Sigmoid colon (tissue), 7 donors: ENCODE results near the gene SUSD2. TPM values are rescaled to one million over a fixed set of nuclear protein-coding genes. Genes with fewer than 3 reads are reported as not detected.

Experiments
- DNase-seq: peaks from one replicate; pipeline ENCODE4 v3.0.0-alpha.2; 2019
- H3K27ac ChIP-seq, 4 donors: fragments of 200-600 bp; sonication (generic); one replicate each; pipeline ENCODE4 v1.5.1; 2016 to 2019; ENCODE audit warnings: mild to moderate bottlenecking in 1 of 4
- H3K27me3 ChIP-seq, 3 donors: fragments of 200-600 bp; sonication (generic); one replicate each; pipeline ENCODE4 v1.5.1; 2019; ENCODE audit warnings: mild to moderate bottlenecking in 1 of 3
- H3K36me3 ChIP-seq, 4 donors: fragments of 200-600 bp; sonication (generic); one replicate each; pipeline ENCODE4 v1.5.1; 2016 to 2019
- H3K4me1 ChIP-seq, 4 donors: fragments of 200-600 bp; sonication (generic); one replicate each; pipeline ENCODE4 v1.5.1; 2017 to 2019
- H3K4me3 ChIP-seq, 4 donors: fragments of 200-600 bp; sonication (generic); one replicate each; pipeline ENCODE4 v1.5.1; 2017 to 2019; ENCODE audit warnings: mild to moderate bottlenecking in 2 of 4, moderate library complexity in 1 of 4
- H3K9me3 ChIP-seq, 4 donors: fragments of 200-600 bp in 3 of 4; sonication (generic) in 3 of 4; one replicate each; pipeline versions ENCODE4 v1.5.1 to v1.6.1; 2013 to 2019
- EP300 ChIP-seq, 4 donors: sonication (generic); formaldehyde crosslinking; IDR thresholded peaks; one replicate each; pipeline ENCODE4 v1.6.1; 2017; ENCODE audit warnings: antibody characterized with exemption in 4 of 4
- POLR2A ChIP-seq, 2 donors: fragments of 450-650 bp; IDR thresholded peaks; one replicate each; pipeline ENCODE4 v1.6.1; 2016; ENCODE audit warnings: antibody characterized with exemption in 2 of 2, mild to moderate bottlenecking in 2 of 2, moderate library complexity in 2 of 2
- POLR2AphosphoS5 ChIP-seq, 4 donors: sonication (generic); formaldehyde crosslinking; IDR thresholded peaks; one replicate each; pipeline ENCODE4 v1.6.1; 2017; ENCODE audit warnings: antibody characterized with exemption in 4 of 4
- WGBS, 2 donors: extraction: QIAGEN DNeasy Blood & Tissue Kit; methylation state at CpG; one replicate each; pipeline ENCODE4 v1.1.7; 2013; 5-methylcytosine and 5-hydroxymethylcytosine counted together
- intact Hi-C: fragments of 100-400 bp; cut with DNase I; formaldehyde crosslinking; loops from one replicate; pipeline ENCODE4 v1.15.1; 2023
- polyA plus RNA-seq, 3 donors: library from polyadenylated mRNA; stranded (reverse); fragments of 200-250 nt; gene quantifications; one replicate each; pipeline ENCODE4 v1.2.3, GENCODE V29; 2013
- total RNA-seq, 4 donors: library from RNA; depleted of rRNA; stranded (reverse); fragments of >200 nt; gene quantifications; one replicate each; pipeline ENCODE4 v1.1.0, GENCODE V29; 2016
- TF ChIP-seq, protein P1 (sequence below), 4 experiments: fragments of 450-650 bp in 3 of 4; fragments of 200-600 bp in 1 of 4; IDR thresholded peaks; one replicate each; pipeline ENCODE4 v1.5.1; 2016 to 2019; ENCODE audit warnings: antibody characterized with exemption in 4 of 4, mild to moderate bottlenecking in 3 of 4, moderate library complexity in 2 of 4
- donor health status: healthy with polysubstance abuse.
- donor health status: Bipolar disorder and iron deficiency.
- donor health status: healthy.

SUSD2 gene
- total and polyA plus RNA-seq, 7 donors: 1.2 to 8.6 (median 3.0) TPM; not detected in 2

DNA sequence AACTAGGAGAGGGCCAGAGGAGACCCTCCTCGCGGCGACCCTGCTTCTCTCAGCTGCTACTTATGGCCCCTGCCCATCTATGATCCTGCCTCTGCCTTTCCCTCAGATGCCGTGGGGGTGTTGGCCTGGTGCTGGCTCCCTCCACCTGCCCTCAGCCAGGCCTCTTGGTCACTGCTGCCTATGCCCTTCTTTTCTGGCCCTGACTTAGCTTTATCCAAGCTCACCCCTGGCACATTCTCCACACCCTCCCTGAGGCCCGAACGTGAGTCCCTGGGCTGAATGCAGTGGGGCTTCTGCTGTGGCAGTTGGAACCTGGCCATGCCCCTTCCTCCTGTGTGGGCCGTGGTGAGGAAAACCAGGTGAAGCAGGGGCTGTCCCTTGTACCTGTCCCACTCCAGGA is 19.8 kb upstream of the SUSD2 start:
- intact Hi-C loops: loop anchor here (5.0 kb wide), 1 partner anchor 149 kb away; the partner anchor contains the start of gene CABIN1
- H3K27me3 ChIP-seq: no peaks in the 10 kb centered on the region
- peaks cover 0 to 82% (median 73%) of the 10 kb centered on the region in 4 donors for H3K4me1 ChIP-seq
- H3K4me3 ChIP-seq: no peak overlapping the region
- peaks cover 4 to 22% (median 9%) of the 10 kb centered on the region in 4 donors for H3K36me3 ChIP-seq
- WGBS, 2 donors: 93 to 94% methylated on average over 7 of the region's 7 CpGs
- peak overlapping the region; percentile 24 to 91 (median 72) for H3K27ac ChIP-seq
- no peaks in the 10 kb centered on the region for H3K9me3 ChIP-seq
- DNase-seq: no peak
- TF ChIP-seq, protein P1, sequence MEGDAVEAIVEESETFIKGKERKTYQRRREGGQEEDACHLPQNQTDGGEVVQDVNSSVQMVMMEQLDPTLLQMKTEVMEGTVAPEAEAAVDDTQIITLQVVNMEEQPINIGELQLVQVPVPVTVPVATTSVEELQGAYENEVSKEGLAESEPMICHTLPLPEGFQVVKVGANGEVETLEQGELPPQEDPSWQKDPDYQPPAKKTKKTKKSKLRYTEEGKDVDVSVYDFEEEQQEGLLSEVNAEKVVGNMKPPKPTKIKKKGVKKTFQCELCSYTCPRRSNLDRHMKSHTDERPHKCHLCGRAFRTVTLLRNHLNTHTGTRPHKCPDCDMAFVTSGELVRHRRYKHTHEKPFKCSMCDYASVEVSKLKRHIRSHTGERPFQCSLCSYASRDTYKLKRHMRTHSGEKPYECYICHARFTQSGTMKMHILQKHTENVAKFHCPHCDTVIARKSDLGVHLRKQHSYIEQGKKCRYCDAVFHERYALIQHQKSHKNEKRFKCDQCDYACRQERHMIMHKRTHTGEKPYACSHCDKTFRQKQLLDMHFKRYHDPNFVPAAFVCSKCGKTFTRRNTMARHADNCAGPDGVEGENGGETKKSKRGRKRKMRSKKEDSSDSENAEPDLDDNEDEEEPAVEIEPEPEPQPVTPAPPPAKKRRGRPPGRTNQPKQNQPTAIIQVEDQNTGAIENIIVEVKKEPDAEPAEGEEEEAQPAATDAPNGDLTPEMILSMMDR (IDR thresholded peaks at IDR 0.05): no peak

DNA sequence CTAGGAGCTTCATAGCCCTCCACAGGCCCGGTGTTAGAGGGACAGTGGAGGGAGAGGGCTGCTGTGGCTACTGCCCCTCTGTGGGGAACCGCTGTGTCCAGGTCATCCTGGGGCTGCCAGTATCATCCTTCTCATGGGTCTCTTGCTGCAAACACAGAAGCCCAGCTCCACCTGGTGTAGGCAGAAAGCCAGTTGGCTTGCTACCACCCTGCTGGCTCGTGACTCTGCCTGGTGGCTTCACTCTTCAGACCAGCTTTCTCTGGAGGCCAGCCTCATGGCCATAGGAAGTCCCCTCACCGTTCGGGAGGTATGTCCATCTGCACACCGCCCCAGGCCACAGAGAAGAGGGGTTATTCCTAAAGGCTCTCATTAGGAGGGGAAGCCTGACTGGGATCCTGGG is 19.4 kb upstream of the SUSD2 start:
- peak overlapping the region; percentile 24 to 91 (median 72) for H3K27ac ChIP-seq

DNA sequence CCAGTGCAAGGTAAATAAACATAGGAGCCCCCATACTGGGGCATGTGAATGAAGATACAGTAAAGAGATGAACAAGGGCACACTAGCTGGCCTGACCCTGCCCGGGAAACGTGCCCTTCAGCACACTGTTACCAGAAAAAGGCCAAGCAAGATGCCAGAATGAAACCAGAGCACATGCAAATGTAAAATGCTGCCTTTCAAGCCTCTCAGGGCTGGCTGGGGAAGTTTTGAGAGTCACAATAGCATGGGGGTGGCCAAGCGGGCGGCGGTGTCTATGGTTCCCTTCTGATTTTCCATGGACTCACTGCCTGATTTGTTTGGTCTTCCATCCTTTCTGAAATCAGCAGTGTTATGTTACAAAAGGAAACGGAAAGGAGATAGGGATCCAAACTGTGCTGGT is 18.9 kb upstream of the SUSD2 start:
- DNase-seq: no peak
- peaks cover 13 to 31% (median 18%) of the 10 kb centered on the region in 4 donors for H3K36me3 ChIP-seq
- H3K27ac ChIP-seq: peak overlapping the region; percentile 24 to 91 (median 72)
- H3K4me1 ChIP-seq: peaks cover 0 to 77% (median 69%) of the 10 kb centered on the region in 4 donors
- no peaks in the 10 kb centered on the region for H3K27me3 ChIP-seq
- no peak overlapping the region for H3K4me3 ChIP-seq
- intact Hi-C loops: loop anchor here (5.0 kb wide), 1 partner anchor 150 kb away; the partner anchor contains the start of gene CABIN1
- no peak for TF ChIP-seq POLR2AphosphoS5 (IDR thresholded peaks at IDR 0.05)
- TF ChIP-seq EP300 (IDR thresholded peaks at IDR 0.05): no peak
- TF ChIP-seq POLR2A (IDR thresholded peaks at IDR 0.05): no peak
- TF ChIP-seq, protein P1 (IDR thresholded peaks at IDR 0.05): no peak
- 88 to 96% methylated on average over 6 of the region's 6 CpGs for WGBS, 2 donors
- no peaks in the 10 kb centered on the region for H3K9me3 ChIP-seq

More for the DNA sequence above, 19.4 kb upstream of the SUSD2 start:
- Histone ChIP-seq H3K4me3 (no peak overlapping the region), H3K27me3 (no peaks in the 10 kb centered on the region), H3K4me1 (peaks cover 0 to 82% (median 73%) of the 10 kb centered on the region in 4 donors), H3K9me3 (no peaks in the 10 kb centered on the region), H3K36me3 (peaks cover 8 to 26% (median 13%) of the 10 kb centered on the region in 4 donors)
- intact Hi-C loops: loop anchor here (5.0 kb wide), 1 partner anchor 150 kb away; the partner anchor contains the start of gene CABIN1
- TF ChIP-seq POLR2AphosphoS5 (IDR thresholded peaks at IDR 0.05) (no peak), POLR2A (IDR thresholded peaks at IDR 0.05) (no peak), EP300 (IDR thresholded peaks at IDR 0.05) (no peak)
- TF ChIP-seq, protein P1 (IDR thresholded peaks at IDR 0.05): no peak
- WGBS, 2 donors: 89 to 90% methylated on average over 6 of the region's 6 CpGs
- peak; percentile 84 for DNase-seq

DNA sequence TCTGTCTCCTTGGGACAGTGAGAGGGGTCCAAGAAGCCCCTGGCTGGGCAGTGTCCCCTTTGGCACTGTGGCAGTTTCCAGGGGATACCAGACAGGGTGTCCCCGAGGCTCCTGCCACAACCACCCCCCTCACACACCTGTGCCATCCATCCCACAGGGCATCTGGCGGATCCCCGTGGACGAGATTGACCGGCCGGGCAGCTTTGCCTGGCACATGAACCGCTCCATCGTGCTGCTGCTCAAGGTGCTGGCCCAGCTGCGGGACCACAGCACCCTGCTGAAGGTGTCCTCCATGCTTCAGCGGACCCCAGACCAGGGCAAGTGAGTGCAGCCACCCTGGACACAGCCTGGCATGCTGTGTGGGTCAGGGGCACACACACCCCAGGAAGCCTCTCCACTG is 17.0 kb upstream of the SUSD2 start:
- no peak for DNase-seq
- TF ChIP-seq POLR2AphosphoS5 (IDR thresholded peaks at IDR 0.05): no peak
- no peak for TF ChIP-seq POLR2A (IDR thresholded peaks at IDR 0.05)
- TF ChIP-seq, protein P1 (IDR thresholded peaks at IDR 0.05): no peak
- no peak for TF ChIP-seq EP300 (IDR thresholded peaks at IDR 0.05)
- Histone ChIP-seq H3K9me3 (no peaks in the 10 kb centered on the region), H3K27me3 (no peaks in the 10 kb centered on the region), H3K27ac (peak overlapping the region; percentile 28 to 91 (median 76)), H3K4me1 (peaks cover 0 to 59% (median 51%) of the 10 kb centered on the region in 4 donors), H3K4me3 (no peak overlapping the region), H3K36me3 (peaks cover 18 to 49% (median 29%) of the 10 kb centered on the region in 4 donors)
- intact Hi-C loops: loop anchor here (5.0 kb wide), 1 partner anchor 152 kb away; the partner anchor contains the start of gene CABIN1
- WGBS, 2 donors: 91 to 94% methylated on average over 10 of the region's 10 CpGs
